NCI-H1436 treated with DMSO at 0.1 percent for 48 hours (cell line): ENCODE measurements around the gene SOAT1.
"Not testable (repeated sequence)": the region's sequence is repeated elsewhere in the genome, so short reads cannot be mapped to it uniquely, and the experiment has no call there.

Source experiments
- DNase-seq: peaks from one replicate; lab custom pipeline; 2025; lab: John Stamatoyannopoulos, UW

SOAT1 gene

DNA sequence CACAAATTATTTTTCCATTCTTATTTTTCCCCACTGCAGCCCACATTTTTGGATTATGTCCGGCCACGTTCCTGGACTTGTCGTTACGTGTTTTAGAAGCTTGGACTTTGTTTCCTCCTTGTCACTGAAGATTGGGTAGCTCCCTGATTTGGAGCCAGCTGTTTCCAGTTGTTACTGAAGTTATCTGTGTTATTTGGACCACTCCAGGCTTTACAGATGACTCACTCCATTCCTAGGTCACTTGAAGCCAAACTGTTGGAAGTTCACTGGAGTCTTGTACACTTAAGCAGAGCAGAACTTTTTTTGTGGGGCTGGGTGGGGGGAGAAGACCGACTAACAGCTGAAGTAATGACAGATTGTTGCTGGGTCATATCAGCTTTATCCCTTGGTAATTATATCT is 59.9 kb downstream of the SOAT1 start:
- no peak for DNase-seq

GRCh38 chr1:179361631-179362030 is 68.0 kb downstream of the SOAT1 start:
- DNase-seq = not testable (repeated sequence)

GRCh38 chr1:179365342-179366092 is 71.9 kb downstream of the SOAT1 start, which contains the start of gene AXDND1:
AXDND1 (plus strand) TSS chr1:179365971; CDS start chr1:179366510, 539 bp downstream.
- peak; percentile 35 for DNase-seq

DNA sequence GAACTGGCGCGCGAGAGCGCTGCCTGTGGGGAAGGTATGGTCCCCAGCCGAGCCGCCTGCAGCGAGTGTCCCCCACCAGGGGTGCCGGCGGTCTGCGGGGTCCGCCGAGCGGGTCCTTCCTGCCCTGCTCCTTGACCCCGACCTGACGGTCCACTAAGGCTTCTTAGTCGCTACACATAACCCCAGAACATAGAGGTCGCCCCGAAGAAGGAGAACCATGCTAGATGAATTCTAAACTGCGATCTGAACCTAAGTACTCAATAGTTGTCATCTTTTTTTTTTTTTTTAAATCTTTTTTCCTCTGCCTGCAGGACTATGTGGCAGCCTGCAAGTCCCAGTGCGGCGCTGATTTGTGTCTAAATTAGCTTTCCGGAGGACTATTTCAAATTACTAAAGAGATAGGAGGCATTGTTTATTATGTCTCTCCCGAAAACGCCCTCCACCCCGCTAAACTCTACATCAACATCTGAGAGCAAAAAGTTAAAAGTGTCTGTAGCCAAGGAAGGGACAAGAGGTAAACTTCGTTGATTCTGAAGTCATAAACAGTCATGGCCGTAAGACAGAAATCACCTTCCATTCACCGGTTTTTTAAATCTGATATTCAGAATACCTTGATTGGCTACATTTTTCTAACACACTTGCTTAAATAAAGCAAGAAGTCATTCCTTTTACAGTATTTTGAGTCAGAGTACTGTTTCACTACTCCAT is 72.7 kb downstream of the SOAT1 start:
- no peak for DNase-seq

DNA sequence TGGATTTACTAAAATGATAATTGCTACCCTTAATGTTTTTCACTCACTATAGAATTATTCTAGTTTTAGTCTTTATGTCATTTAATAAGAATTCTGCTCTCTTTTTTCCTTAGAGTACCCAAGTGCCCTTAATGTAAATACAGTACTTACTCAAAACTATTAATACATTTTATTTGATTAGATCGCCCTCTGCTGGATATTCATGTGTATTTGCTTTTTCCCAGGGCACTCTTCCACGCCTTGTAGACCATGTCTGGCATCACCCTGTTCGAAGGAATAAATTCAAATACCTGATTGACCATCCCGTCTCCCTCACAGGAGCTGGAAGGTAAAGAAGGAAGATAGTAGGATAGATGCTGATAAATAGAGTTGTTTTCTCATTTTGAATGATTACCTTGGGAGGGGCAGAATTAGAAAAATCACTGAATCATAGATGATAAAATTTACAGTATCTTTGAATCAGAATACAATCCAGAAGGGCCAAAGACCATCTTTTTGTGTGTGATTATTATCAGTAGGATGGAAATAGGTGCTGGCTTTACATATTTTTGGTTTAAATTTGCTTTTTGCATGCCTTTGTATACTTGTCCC is 76.2 kb downstream of the SOAT1 start:
- DNase-seq = peak; percentile 2

- no peak for DNase-seq
Measured at GRCh38 chr1:179372160-179372559, 78.6 kb downstream of the SOAT1 start.

DNA sequence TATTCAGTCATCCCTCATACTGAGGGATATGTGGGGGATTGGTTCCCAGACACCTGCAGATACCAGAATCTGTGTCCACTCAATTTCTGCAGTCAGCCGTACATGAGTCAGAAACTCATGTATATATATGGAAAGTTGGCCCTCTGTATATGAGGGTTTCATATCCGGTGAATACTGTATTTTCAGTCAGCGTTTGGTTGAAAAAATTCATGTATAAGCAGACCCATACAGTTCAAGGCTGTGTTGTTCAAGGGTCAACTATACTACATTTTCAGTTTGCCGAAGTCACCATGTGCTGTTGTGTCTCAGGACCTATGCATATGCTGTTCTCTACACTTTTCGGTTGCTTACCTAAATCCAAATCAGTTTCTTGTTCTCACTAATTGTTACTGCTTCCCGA is 82.6 kb downstream of the SOAT1 start:
- no peak for DNase-seq

GRCh38 chr1:179380299-179380698 is 86.7 kb downstream of the SOAT1 start:
- no peak for DNase-seq

GRCh38 chr1:179384027-179384426 is 90.4 kb downstream of the SOAT1 start:
- no peak for DNase-seq

GRCh38 chr1:179385510-179385909 is 91.9 kb downstream of the SOAT1 start:
- DNase-seq = no peak

DNA sequence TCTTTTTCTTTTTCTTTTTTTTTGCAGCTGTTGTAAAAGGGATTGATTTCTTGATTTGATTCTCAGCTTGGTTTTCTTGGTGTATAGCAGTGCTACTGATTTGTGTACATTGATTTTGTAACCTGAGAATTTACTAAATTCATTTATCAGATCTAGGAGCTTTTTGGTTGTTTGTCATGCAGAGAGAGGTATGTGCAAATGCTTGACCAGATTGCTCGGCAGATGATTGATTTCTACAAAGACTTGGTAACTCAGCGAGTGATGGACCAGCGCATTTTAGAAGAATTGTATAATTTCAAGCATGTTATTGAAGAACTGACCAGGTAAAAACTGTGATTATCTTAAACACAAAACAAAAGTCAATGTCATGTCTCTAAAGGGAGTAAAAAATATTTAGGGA is 100.1 kb downstream of the SOAT1 start:
- DNase-seq = no peak

DNA sequence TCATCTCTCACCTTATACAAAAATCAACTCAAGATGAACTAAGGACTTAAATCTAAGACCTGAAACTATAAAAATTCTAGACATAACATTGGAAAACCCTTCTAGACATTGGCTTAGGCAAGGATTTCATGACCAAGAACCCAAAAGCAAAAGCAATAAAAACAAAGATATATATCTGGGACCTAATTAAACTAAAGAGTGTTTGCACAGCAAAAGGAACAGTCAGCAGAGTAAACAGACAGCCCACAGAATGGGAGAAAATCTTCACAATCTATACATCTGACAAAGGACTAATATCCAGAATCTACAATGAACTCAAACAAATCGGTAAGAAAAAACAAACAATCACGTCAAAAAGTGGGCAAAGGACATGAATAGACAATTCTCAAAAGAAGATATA is 105.8 kb downstream of the SOAT1 start:
- DNase-seq = not testable (repeated sequence)
